HCT116 (cell line): ENCODE data around the gene PLOD2. TPM values are rescaled to one million over a fixed set of nuclear protein-coding genes. Genes with fewer than 3 reads are reported as not detected.

Experiments
- ATAC-seq: fragments of 200-7000 bp; cut with Tn5 transposase; 2 replicates; pipeline ENCODE4 v1.9.1; 2020; ENCODE audit warnings: mild to moderate bottlenecking, moderate library complexity
- BruUV-seq: library from RNA; stranded (reverse); fragments of 400-500 nt; replicated peaks from 2 replicates; lab custom pipeline; 2021; lab: Mats Ljungman, UMichigan
- CTCF ChIA-PET: fragments of 300-600 bp; sonication (Branson Sonifier 250); formaldehyde crosslinking; loops from one replicate; lab custom pipeline; 2021; ENCODE audit warnings: antibody characterized with exemption; lab: Charles Lee
- POLR2A ChIA-PET: fragments of 300-600, 350-600 bp; sonication (Branson Sonifier 250); formaldehyde crosslinking; loops from one replicate; lab custom pipeline; 2021; ENCODE audit warnings: antibody characterized with exemption; lab: Charles Lee
- RAD21 ChIA-PET, 2 experiments: fragments of 300-600 bp; sonication (Branson Sonifier 250); formaldehyde crosslinking; loops; one replicate each; lab custom pipeline; 2023; ENCODE audit warnings: low total read pairs in 2 of 2; ENCODE audit not compliant: uncharacterized antibody in 2 of 2, unreplicated experiment in 2 of 2, low non-redundant PET in 1 of 2; lab: Charles Lee
- DNase-seq: peaks from one replicate; pipeline ENCODE4 v3.0.0-alpha.2; 2010; ENCODE audit warnings: low read depth, low spot score
- H2AFZ ChIP-seq: fragments of 200-600 bp; shearing (Covaris generic), sonication (generic); 2 replicates; pipeline ENCODE4 v1.6.1; 2017; ENCODE audit warnings: low read depth, mixed run types, mixed read lengths, antibody characterized with exemption, low read length; ENCODE audit not compliant: poor library complexity, severe bottlenecking
- H3K27ac ChIP-seq: 2 replicates; pipeline ENCODE4 v1.5.1; 2012; ENCODE audit warnings: low read depth, low read length
- H3K27me3 ChIP-seq: fragments of 200-600 bp; sonication (generic); 2 replicates; pipeline ENCODE4 v1.6.1; 2016; ENCODE audit warnings: mixed run types, low read length, mixed read lengths; ENCODE audit not compliant: insufficient read depth
- H3K36me3 ChIP-seq, 2 experiments: fragments of 200-500 bp in 1 of 2; fragments of 200-600 bp in 1 of 2; sonication (Bioruptor generic) in 1 of 2; sonication (generic) in 1 of 2; 2 replicates each; pipeline versions ENCODE4 v1.5.1 to v1.6.1; 2014 to 2016; ENCODE audit warnings: low read length in 2 of 2, inconsistent platforms in 1 of 2, mixed read lengths in 1 of 2, mixed run types in 1 of 2; ENCODE audit not compliant: insufficient read depth in 2 of 2, control insufficient read depth in 1 of 2
- H3K4me1 ChIP-seq, 2 experiments: fragments of 200-600 bp in 1 of 2; sonication (generic) in 1 of 2; 2 replicates each; pipeline versions ENCODE4 v1.5.1 to v1.6.1; 2012 to 2017; ENCODE audit warnings: low read length in 2 of 2, inconsistent platforms in 1 of 2, mild to moderate bottlenecking in 1 of 2, mixed read lengths in 1 of 2, mixed run types in 1 of 2, moderate library complexity in 1 of 2; ENCODE audit not compliant: insufficient read depth in 2 of 2, control insufficient read depth in 1 of 2
- H3K4me2 ChIP-seq: fragments of 200-600 bp; sonication (generic); 2 replicates; pipeline ENCODE4 v1.6.1; 2017; ENCODE audit warnings: mixed run types, low read length, mixed read lengths
- H3K4me3 ChIP-seq, 2 experiments: fragments of 200-600 bp in 1 of 2; sonication (generic) in 1 of 2; replicated peaks in 1 of 2; 2 replicates each; pipeline ENCODE4 v1.5.1; 2011 to 2016; ENCODE audit warnings: low read length in 2 of 2, control low read depth in 1 of 2, low read depth in 1 of 2, mild to moderate bottlenecking in 1 of 2, mixed read lengths in 1 of 2, mixed run types in 1 of 2
- H3K79me2 ChIP-seq: fragments of 200-600 bp; sonication (generic); 2 replicates; pipeline ENCODE4 v1.6.1; 2017; ENCODE audit warnings: mild to moderate bottlenecking, mixed run types, low read length, moderate library complexity, mixed read lengths; ENCODE audit not compliant: insufficient read depth
- H3K9ac ChIP-seq: fragments of 200-600 bp; sonication (generic); 2 replicates; pipeline ENCODE4 v1.6.1; 2016; ENCODE audit warnings: low read length, mixed read lengths
- H3K9me2 ChIP-seq: fragments of 200-600 bp; sonication (generic), shearing (Covaris generic); 2 replicates; pipeline ENCODE4 v1.6.1; 2017; ENCODE audit warnings: mixed run types, mild to moderate bottlenecking, moderate library complexity; ENCODE audit not compliant: insufficient read depth
- H3K9me3 ChIP-seq, 2 experiments: fragments of 200-500 bp in 1 of 2; fragments of 200-600 bp in 1 of 2; sonication (Bioruptor generic) in 1 of 2; sonication (generic) in 1 of 2; 2 replicates each; pipeline ENCODE4 v1.6.1; 2014 to 2017; ENCODE audit warnings: low read length in 2 of 2, mixed read lengths in 2 of 2, inconsistent platforms in 1 of 2, low read depth in 1 of 2, mild to moderate bottlenecking in 1 of 2, mixed run types in 1 of 2, moderate library complexity in 1 of 2; ENCODE audit not compliant: control insufficient read depth in 1 of 2, insufficient read depth in 1 of 2
- H4K20me1 ChIP-seq: fragments of 200-600 bp; sonication (generic), shearing (Covaris generic); 2 replicates; pipeline ENCODE4 v1.6.1; 2017; ENCODE audit warnings: mixed run types, mild to moderate bottlenecking, moderate library complexity; ENCODE audit not compliant: insufficient read depth
- CBX3 ChIP-seq: IDR thresholded peaks from 2 replicates; pipeline ENCODE4 v1.6.1; 2012; ENCODE audit warnings: low read depth
- EGR1 ChIP-seq: IDR thresholded peaks from 2 replicates; pipeline ENCODE4 v1.6.1; 2012; ENCODE audit warnings: low read depth
- EZH2 ChIP-seq: fragments of 200-600 bp; sonication (generic); IDR thresholded peaks from 2 replicates; pipeline ENCODE4 v1.6.1; 2017; ENCODE audit warnings: antibody characterized with exemption, mixed run types
- FOSL1 ChIP-seq: IDR thresholded peaks from 2 replicates; pipeline ENCODE4 v1.6.1; 2012; ENCODE audit warnings: low read depth
- JUND ChIP-seq: IDR thresholded peaks from 2 replicates; pipeline ENCODE4 v1.6.1; 2012
- POLR2A ChIP-seq: IDR thresholded peaks from 2 replicates; pipeline ENCODE4 v1.7.0; 2011; ENCODE audit warnings: borderline replicate concordance; ENCODE audit not compliant: insufficient read depth, insufficient read length; ENCODE audit errors: extremely low read depth
- POLR2AphosphoS5 ChIP-seq: IDR thresholded peaks from 2 replicates; pipeline ENCODE4 v1.6.1; 2011; ENCODE audit warnings: mild to moderate bottlenecking, low read depth, low read length, moderate library complexity
- SIN3A ChIP-seq: IDR thresholded peaks from 2 replicates; pipeline ENCODE4 v1.6.1; 2012; ENCODE audit warnings: low read depth
- SP1 ChIP-seq: IDR thresholded peaks from 2 replicates; pipeline ENCODE4 v1.6.1; 2012; ENCODE audit warnings: low read depth
- TCF7L2 ChIP-seq: IDR thresholded peaks from 2 replicates; pipeline ENCODE4 v1.7.0; 2011; ENCODE audit warnings: borderline replicate concordance, inconsistent platforms; ENCODE audit not compliant: insufficient read depth, insufficient read length; ENCODE audit errors: extremely low read depth
- ZFX ChIP-seq: fragments of 450-650 bp; IDR thresholded peaks from 2 replicates; pipeline ENCODE4 v1.6.1; 2017
- ZNF274 ChIP-seq: fragments of 200-500 bp; sonication (Bioruptor generic); IDR thresholded peaks from 2 replicates; pipeline ENCODE4 v1.6.1; 2014; ENCODE audit warnings: mild to moderate bottlenecking, low read depth, low read length, inconsistent platforms
- intact Hi-C: fragments of 100-400 bp; cut with micrococcal nuclease; formaldehyde crosslinking; loops from 2 replicates; pipeline ENCODE4 v1.10.0; 2022
- total RNA-seq: library from RNA; stranded (reverse); gene quantifications from one replicate; pipeline ENCODE4 v1.2.1, GENCODE V29; 2021; ENCODE audit not compliant: unreplicated experiment
- TF ChIP-seq, protein P1 (sequence below), 3 experiments: fragments of 200-600 bp in 1 of 3; sonication (generic) in 1 of 3; IDR thresholded peaks in 2 of 3; conservative IDR thresholded peaks in 1 of 3; 2 replicates each; pipeline ENCODE4 v1.5.1; 2012 to 2017; ENCODE audit warnings: low read depth in 2 of 3, low read length in 2 of 3, antibody characterized with exemption in 1 of 3, borderline replicate concordance in 1 of 3, control low read depth in 1 of 3, mild to moderate bottlenecking in 1 of 3, mixed read lengths in 1 of 3, mixed run types in 1 of 3, moderate library complexity in 1 of 3; ENCODE audit not compliant: insufficient read depth in 1 of 3
- TF ChIP-seq, protein P2 (sequence below): IDR thresholded peaks from 2 replicates; pipeline ENCODE4 v1.6.1; 2011; ENCODE audit warnings: mild to moderate bottlenecking, low read length, moderate library complexity; ENCODE audit not compliant: insufficient replicate concordance; ENCODE audit errors: extremely low read depth
- TF ChIP-seq, protein P3 (sequence below): IDR thresholded peaks from 2 replicates; pipeline ENCODE4 v1.6.1; 2012
- TF ChIP-seq, protein P4 (sequence below): IDR thresholded peaks from 2 replicates; pipeline ENCODE4 v1.6.1; 2012
- TF ChIP-seq, protein P5 (sequence below): IDR thresholded peaks from 2 replicates; pipeline ENCODE4 v1.6.1; 2012; ENCODE audit warnings: low read depth

The PLOD2 gene
- total RNA-seq, 1 experiment from 2014 or later: 25.8 TPM

DNA sequence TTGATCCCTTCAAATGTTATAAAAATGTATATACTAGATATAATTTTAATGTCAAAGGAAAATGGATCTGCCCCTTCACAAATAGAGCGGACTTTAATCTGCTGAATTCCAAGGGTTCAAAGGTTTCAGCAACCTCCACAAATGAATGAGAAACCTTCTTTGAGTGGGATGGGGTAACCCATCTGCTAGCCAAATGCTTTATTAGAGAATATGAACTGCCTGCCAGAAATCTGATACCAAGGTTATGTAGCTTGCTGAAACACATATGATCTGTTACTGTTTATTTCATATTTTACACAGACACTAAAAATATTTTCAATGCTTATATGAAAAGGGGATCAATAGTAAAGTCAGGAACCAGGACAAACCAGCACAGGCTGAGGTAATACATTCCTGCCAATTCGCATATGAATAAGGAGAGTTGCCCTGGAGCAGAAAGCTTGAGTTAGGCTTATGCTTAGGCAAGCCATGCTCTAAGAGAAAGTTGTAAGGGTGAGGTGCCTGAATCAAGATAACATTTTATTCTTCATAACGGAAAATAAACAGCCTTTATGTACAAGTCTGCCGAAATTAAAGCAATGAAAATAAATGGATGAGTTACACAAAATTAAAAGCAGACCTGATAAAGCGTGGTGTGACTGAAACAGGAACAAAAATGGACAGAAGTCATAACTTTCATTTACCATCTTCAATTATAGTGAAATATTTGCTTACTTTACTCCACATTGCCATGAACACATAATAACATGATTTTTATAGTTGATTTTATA is 26.5 kb downstream of the PLOD2 start:
- Histone ChIP-seq H2AFZ (no peak overlapping the region), H3K36me3 (no peaks in the 10 kb centered on the region), H3K9ac (no peak overlapping the region), H3K79me2 (no peaks in the 10 kb centered on the region), H3K4me1 (peaks cover 7 to 10% of the 10 kb centered on the region in 2 experiments), H3K4me2 (no peak overlapping the region), H3K27me3 (no peaks in the 10 kb centered on the region), H3K27ac (no peak overlapping the region), H3K9me3 (no peaks in the 10 kb centered on the region), H3K4me3 (no peak overlapping the region), H3K9me2 (no peaks in the 10 kb centered on the region), H4K20me1 (no peaks in the 10 kb centered on the region)
- intact Hi-C loops: no loop called here
- TF ChIP-seq POLR2AphosphoS5: no peak
- no peak for TF ChIP-seq EZH2
- TF ChIP-seq POLR2A: no peak
- no peak for TF ChIP-seq CBX3
- TF ChIP-seq, protein P1, sequence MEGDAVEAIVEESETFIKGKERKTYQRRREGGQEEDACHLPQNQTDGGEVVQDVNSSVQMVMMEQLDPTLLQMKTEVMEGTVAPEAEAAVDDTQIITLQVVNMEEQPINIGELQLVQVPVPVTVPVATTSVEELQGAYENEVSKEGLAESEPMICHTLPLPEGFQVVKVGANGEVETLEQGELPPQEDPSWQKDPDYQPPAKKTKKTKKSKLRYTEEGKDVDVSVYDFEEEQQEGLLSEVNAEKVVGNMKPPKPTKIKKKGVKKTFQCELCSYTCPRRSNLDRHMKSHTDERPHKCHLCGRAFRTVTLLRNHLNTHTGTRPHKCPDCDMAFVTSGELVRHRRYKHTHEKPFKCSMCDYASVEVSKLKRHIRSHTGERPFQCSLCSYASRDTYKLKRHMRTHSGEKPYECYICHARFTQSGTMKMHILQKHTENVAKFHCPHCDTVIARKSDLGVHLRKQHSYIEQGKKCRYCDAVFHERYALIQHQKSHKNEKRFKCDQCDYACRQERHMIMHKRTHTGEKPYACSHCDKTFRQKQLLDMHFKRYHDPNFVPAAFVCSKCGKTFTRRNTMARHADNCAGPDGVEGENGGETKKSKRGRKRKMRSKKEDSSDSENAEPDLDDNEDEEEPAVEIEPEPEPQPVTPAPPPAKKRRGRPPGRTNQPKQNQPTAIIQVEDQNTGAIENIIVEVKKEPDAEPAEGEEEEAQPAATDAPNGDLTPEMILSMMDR (IDR thresholded peaks at IDR 0.05 in 2 of 3, conservative IDR thresholded peaks at IDR 0.05 in 1 of 3; ENCODE audit: borderline replicate concordance in 1 of 3, insufficient read depth in 1 of 3, low read depth in 2 of 3, low read length in 2 of 3): no peak
- TF ChIP-seq JUND: no peak
- TF ChIP-seq, protein P2, sequence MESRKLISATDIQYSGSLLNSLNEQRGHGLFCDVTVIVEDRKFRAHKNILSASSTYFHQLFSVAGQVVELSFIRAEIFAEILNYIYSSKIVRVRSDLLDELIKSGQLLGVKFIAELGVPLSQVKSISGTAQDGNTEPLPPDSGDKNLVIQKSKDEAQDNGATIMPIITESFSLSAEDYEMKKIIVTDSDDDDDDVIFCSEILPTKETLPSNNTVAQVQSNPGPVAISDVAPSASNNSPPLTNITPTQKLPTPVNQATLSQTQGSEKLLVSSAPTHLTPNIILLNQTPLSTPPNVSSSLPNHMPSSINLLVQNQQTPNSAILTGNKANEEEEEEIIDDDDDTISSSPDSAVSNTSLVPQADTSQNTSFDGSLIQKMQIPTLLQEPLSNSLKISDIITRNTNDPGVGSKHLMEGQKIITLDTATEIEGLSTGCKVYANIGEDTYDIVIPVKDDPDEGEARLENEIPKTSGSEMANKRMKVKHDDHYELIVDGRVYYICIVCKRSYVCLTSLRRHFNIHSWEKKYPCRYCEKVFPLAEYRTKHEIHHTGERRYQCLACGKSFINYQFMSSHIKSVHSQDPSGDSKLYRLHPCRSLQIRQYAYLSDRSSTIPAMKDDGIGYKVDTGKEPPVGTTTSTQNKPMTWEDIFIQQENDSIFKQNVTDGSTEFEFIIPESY: no peak
- TF ChIP-seq FOSL1: no peak
- no peak for TF ChIP-seq ZNF274
- TF ChIP-seq SP1: no peak
- TF ChIP-seq TCF7L2: no peak
- TF ChIP-seq SIN3A: no peak
- TF ChIP-seq, protein P3, sequence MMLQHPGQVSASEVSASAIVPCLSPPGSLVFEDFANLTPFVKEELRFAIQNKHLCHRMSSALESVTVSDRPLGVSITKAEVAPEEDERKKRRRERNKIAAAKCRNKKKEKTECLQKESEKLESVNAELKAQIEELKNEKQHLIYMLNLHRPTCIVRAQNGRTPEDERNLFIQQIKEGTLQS: no peak
- no peak for TF ChIP-seq EGR1
- no peak for TF ChIP-seq ZFX
- TF ChIP-seq, protein P4, sequence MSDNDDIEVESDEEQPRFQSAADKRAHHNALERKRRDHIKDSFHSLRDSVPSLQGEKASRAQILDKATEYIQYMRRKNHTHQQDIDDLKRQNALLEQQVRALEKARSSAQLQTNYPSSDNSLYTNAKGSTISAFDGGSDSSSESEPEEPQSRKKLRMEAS: no peak
- TF ChIP-seq, protein P5, sequence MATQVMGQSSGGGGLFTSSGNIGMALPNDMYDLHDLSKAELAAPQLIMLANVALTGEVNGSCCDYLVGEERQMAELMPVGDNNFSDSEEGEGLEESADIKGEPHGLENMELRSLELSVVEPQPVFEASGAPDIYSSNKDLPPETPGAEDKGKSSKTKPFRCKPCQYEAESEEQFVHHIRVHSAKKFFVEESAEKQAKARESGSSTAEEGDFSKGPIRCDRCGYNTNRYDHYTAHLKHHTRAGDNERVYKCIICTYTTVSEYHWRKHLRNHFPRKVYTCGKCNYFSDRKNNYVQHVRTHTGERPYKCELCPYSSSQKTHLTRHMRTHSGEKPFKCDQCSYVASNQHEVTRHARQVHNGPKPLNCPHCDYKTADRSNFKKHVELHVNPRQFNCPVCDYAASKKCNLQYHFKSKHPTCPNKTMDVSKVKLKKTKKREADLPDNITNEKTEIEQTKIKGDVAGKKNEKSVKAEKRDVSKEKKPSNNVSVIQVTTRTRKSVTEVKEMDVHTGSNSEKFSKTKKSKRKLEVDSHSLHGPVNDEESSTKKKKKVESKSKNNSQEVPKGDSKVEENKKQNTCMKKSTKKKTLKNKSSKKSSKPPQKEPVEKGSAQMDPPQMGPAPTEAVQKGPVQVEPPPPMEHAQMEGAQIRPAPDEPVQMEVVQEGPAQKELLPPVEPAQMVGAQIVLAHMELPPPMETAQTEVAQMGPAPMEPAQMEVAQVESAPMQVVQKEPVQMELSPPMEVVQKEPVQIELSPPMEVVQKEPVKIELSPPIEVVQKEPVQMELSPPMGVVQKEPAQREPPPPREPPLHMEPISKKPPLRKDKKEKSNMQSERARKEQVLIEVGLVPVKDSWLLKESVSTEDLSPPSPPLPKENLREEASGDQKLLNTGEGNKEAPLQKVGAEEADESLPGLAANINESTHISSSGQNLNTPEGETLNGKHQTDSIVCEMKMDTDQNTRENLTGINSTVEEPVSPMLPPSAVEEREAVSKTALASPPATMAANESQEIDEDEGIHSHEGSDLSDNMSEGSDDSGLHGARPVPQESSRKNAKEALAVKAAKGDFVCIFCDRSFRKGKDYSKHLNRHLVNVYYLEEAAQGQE: no peak
- CTCF ChIA-PET: no interaction called here
- BruUV-seq: no TSS peak
- POLR2A ChIA-PET: no interaction called here
- RAD21 ChIA-PET: no interaction called here
- ATAC-seq (no peak), DNase-seq (no peak)
